ENCODE data around the gene JPH4. TPM values are rescaled to one million over a fixed set of nuclear protein-coding genes. Genes with fewer than 3 reads are reported as not detected.

The JPH4 gene
- total RNA-seq, 1 experiment from 2014 or later, result 6.8 TPM

DNA sequence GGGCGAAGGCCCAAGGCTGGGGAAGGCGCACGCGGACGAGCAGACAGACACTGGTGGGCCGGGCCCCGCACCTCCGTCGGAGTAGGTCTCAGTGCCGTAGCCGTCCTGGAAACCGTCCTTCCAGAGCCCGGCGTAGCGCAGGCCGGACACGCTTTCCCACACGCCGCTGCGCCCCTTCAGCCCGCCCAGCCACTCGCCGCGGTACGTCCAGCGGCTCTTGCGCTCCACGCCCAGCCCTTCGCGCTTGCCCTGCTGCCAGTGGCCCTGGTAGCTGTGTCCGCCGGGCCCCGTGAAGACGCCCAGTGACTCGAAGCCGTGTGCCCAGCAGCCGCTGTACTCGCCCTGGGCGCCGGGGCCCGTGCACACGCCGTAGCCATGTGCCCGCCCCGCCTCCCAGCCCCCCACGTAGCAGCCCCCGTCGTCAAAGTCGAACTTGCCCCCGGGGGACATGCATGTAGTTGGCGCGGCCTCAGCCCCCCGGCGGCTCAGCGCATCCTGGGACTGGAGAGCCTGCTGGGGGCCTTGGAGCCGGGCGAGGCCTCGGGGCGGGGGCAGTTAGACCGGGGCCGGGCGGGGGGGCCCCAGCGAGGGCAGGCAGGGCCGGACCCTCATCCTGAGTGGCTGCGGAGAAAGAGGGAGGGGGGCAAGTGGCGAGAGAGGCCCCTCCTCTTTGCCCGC lies 1.4 kb downstream of the JPH4 start:
- H3K23me2 ChIP-seq (ENCODE audit: insufficient read length, low read depth, low read length, poor library complexity, severe bottlenecking), result peaks cover 33% of the 10 kb centered on the region
- peak overlapping the region; percentile 57 to 93 for H3K4me3 Mint-ChIP-seq

More for the DNA sequence above, 1.4 kb downstream of the JPH4 start:
- Histone ChIP-seq H3K9ac (ENCODE audit: extremely low read depth, insufficient read length, low read length) (no peak overlapping the region), H3K18ac (ENCODE audit: insufficient read length, low read depth, low read length) (peak overlapping the region; percentile 9), H3K56ac (ENCODE audit: insufficient read length, low read depth, low read length) (no peak overlapping the region), H2BK15ac (ENCODE audit: low read depth, low read length) (no peak overlapping the region), H3K4me2 (ENCODE audit: insufficient read depth, insufficient read length, low read length) (peak overlapping the region; percentile 88), H4K8ac (replicated peaks; ENCODE audit: insufficient read length, low read depth, low read length) (no peak overlapping the region), H2BK12ac (ENCODE audit: insufficient read length, low read depth, low read length) (no peak overlapping the region), H4K20me1 (ENCODE audit: control insufficient read depth, insufficient read depth, insufficient read length) (peaks cover 5% of the 10 kb centered on the region), H2AFZ (ENCODE audit: low read length) (no peak overlapping the region), H3K27ac (ENCODE audit: insufficient read length, low read depth, low read length) (no peak overlapping the region), H3K27me3 (ENCODE audit: insufficient read depth, low read length) (peaks cover 7% of the 10 kb centered on the region; the same call in 1 of the 2 replicates), H4K5ac (ENCODE audit: insufficient read length, low read depth, low read length) (no peak overlapping the region), H2BK120ac (ENCODE audit: low read depth, low read length, poor library complexity, severe bottlenecking) (no peak overlapping the region), H4K91ac (ENCODE audit: insufficient read length, low read depth, low read length) (no peak overlapping the region), H3T11ph (ENCODE audit: low read length) (no peak overlapping the region), H3K4ac (ENCODE audit: low read depth, low read length) (no peak overlapping the region), H3K23ac (ENCODE audit: insufficient read length, low read depth, low read length) (no peak overlapping the region), H2BK20ac (ENCODE audit: low read depth, low read length, poor library complexity, severe bottlenecking) (no peak overlapping the region), H2AK5ac (ENCODE audit: insufficient read length, low read length) (no peak overlapping the region), H3K79me1 (ENCODE audit: insufficient read depth, low read depth, low read length, poor library complexity, severe bottlenecking) (no peaks in the 10 kb centered on the region), H3K4me1 (ENCODE audit: insufficient read depth, low read length) (peaks cover 3% of the 10 kb centered on the region; the same call in 1 of the 2 replicates), H2BK5ac (ENCODE audit: insufficient read length, low read length) (no peak overlapping the region), H3K79me2 (ENCODE audit: insufficient read depth, low read length) (no peaks in the 10 kb centered on the region), H3K9me3 (ENCODE audit: control insufficient read depth, low read depth, low read length) (no peaks in the 10 kb centered on the region), H3K14ac (ENCODE audit: insufficient read depth, low read length) (0 out of 2 replicates have a peak overlapping the region, but pooled peaks have one; percentile 24)
- DNase-seq, result peak; percentile 58
- no peaks in the 10 kb centered on the region; a peak in 1 of 5 replicates for H3K9me3 Mint-ChIP-seq
- H3K36me3 Mint-ChIP-seq (ENCODE audit: insufficient read depth in 1 of 3, low read depth in 3 of 3), result peaks cover 0 to 31% (median 21%) of the 10 kb centered on the region in 3 experiments; a peak in 5 of 7 replicates
- WGBS (ENCODE audit: extremely low coverage, insufficient read length, low lambda C conversion rate), result no CpG with 5 or more reads among the region's 67 CpGs
- TF ChIP-seq, protein P1, sequence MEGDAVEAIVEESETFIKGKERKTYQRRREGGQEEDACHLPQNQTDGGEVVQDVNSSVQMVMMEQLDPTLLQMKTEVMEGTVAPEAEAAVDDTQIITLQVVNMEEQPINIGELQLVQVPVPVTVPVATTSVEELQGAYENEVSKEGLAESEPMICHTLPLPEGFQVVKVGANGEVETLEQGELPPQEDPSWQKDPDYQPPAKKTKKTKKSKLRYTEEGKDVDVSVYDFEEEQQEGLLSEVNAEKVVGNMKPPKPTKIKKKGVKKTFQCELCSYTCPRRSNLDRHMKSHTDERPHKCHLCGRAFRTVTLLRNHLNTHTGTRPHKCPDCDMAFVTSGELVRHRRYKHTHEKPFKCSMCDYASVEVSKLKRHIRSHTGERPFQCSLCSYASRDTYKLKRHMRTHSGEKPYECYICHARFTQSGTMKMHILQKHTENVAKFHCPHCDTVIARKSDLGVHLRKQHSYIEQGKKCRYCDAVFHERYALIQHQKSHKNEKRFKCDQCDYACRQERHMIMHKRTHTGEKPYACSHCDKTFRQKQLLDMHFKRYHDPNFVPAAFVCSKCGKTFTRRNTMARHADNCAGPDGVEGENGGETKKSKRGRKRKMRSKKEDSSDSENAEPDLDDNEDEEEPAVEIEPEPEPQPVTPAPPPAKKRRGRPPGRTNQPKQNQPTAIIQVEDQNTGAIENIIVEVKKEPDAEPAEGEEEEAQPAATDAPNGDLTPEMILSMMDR (conservative IDR thresholded peaks at IDR 0.05), result no peak
- peaks cover 27 to 45% of the 10 kb centered on the region in 2 experiments for H3K4me1 Mint-ChIP-seq
- H3K27me3 Mint-ChIP-seq (ENCODE audit: low read depth), result peaks cover 74% of the 10 kb centered on the region
- no peak overlapping the region for H3K27ac Mint-ChIP-seq

Measured in H9 (cell line).